HCT116 (cell line): ENCODE measurements around the gene CORT. TPM values are rescaled to one million over a fixed set of nuclear protein-coding genes. Genes with fewer than 3 reads are reported as not detected.
"Not testable (repeated sequence)": the region's sequence is repeated elsewhere in the genome, so short reads cannot be mapped to it uniquely, and the experiment has no call there.

Experiments used
- ATAC-seq: fragments of 200-7000 bp; cut with Tn5 transposase; 2 replicates; pipeline ENCODE4 v1.9.1; 2020; ENCODE audit warnings: mild to moderate bottlenecking, moderate library complexity
- BruUV-seq: library from RNA; stranded (reverse); fragments of 400-500 nt; replicated peaks from 2 replicates; lab custom pipeline; 2021; lab: Mats Ljungman, UMichigan
- CTCF ChIA-PET: fragments of 300-600 bp; sonication (Branson Sonifier 250); formaldehyde crosslinking; loops from one replicate; lab custom pipeline; 2021; ENCODE audit warnings: antibody characterized with exemption; lab: Charles Lee
- POLR2A ChIA-PET: fragments of 300-600, 350-600 bp; sonication (Branson Sonifier 250); formaldehyde crosslinking; loops from one replicate; lab custom pipeline; 2021; ENCODE audit warnings: antibody characterized with exemption; lab: Charles Lee
- RAD21 ChIA-PET, 2 experiments: fragments of 300-600 bp; sonication (Branson Sonifier 250); formaldehyde crosslinking; loops; one replicate each; lab custom pipeline; 2023; ENCODE audit warnings: low total read pairs in 2 of 2; ENCODE audit not compliant: uncharacterized antibody in 2 of 2, unreplicated experiment in 2 of 2, low non-redundant PET in 1 of 2; lab: Charles Lee
- DNase-seq: peaks from one replicate; pipeline ENCODE4 v3.0.0-alpha.2; 2010; ENCODE audit warnings: low read depth, low spot score
- H2AFZ ChIP-seq: fragments of 200-600 bp; shearing (Covaris generic), sonication (generic); 2 replicates; pipeline ENCODE4 v1.6.1; 2017; ENCODE audit warnings: low read depth, mixed run types, mixed read lengths, antibody characterized with exemption, low read length; ENCODE audit not compliant: poor library complexity, severe bottlenecking
- H3K27ac ChIP-seq: 2 replicates; pipeline ENCODE4 v1.5.1; 2012; ENCODE audit warnings: low read depth, low read length
- H3K27me3 ChIP-seq: fragments of 200-600 bp; sonication (generic); 2 replicates; pipeline ENCODE4 v1.6.1; 2016; ENCODE audit warnings: mixed run types, low read length, mixed read lengths; ENCODE audit not compliant: insufficient read depth
- H3K36me3 ChIP-seq, 2 experiments: fragments of 200-500 bp in 1 of 2; fragments of 200-600 bp in 1 of 2; sonication (Bioruptor generic) in 1 of 2; sonication (generic) in 1 of 2; 2 replicates each; pipeline versions ENCODE4 v1.5.1 to v1.6.1; 2014 to 2016; ENCODE audit warnings: low read length in 2 of 2, inconsistent platforms in 1 of 2, mixed read lengths in 1 of 2, mixed run types in 1 of 2; ENCODE audit not compliant: insufficient read depth in 2 of 2, control insufficient read depth in 1 of 2
- H3K4me1 ChIP-seq, 2 experiments: fragments of 200-600 bp in 1 of 2; sonication (generic) in 1 of 2; 2 replicates each; pipeline versions ENCODE4 v1.5.1 to v1.6.1; 2012 to 2017; ENCODE audit warnings: low read length in 2 of 2, inconsistent platforms in 1 of 2, mild to moderate bottlenecking in 1 of 2, mixed read lengths in 1 of 2, mixed run types in 1 of 2, moderate library complexity in 1 of 2; ENCODE audit not compliant: insufficient read depth in 2 of 2, control insufficient read depth in 1 of 2
- H3K4me2 ChIP-seq: fragments of 200-600 bp; sonication (generic); 2 replicates; pipeline ENCODE4 v1.6.1; 2017; ENCODE audit warnings: mixed run types, low read length, mixed read lengths
- H3K4me3 ChIP-seq, 2 experiments: fragments of 200-600 bp in 1 of 2; sonication (generic) in 1 of 2; replicated peaks in 1 of 2; 2 replicates each; pipeline ENCODE4 v1.5.1; 2011 to 2016; ENCODE audit warnings: low read length in 2 of 2, control low read depth in 1 of 2, low read depth in 1 of 2, mild to moderate bottlenecking in 1 of 2, mixed read lengths in 1 of 2, mixed run types in 1 of 2
- H3K79me2 ChIP-seq: fragments of 200-600 bp; sonication (generic); 2 replicates; pipeline ENCODE4 v1.6.1; 2017; ENCODE audit warnings: mild to moderate bottlenecking, mixed run types, low read length, moderate library complexity, mixed read lengths; ENCODE audit not compliant: insufficient read depth
- H3K9ac ChIP-seq: fragments of 200-600 bp; sonication (generic); 2 replicates; pipeline ENCODE4 v1.6.1; 2016; ENCODE audit warnings: low read length, mixed read lengths
- H3K9me2 ChIP-seq: fragments of 200-600 bp; sonication (generic), shearing (Covaris generic); 2 replicates; pipeline ENCODE4 v1.6.1; 2017; ENCODE audit warnings: mixed run types, mild to moderate bottlenecking, moderate library complexity; ENCODE audit not compliant: insufficient read depth
- H3K9me3 ChIP-seq, 2 experiments: fragments of 200-500 bp in 1 of 2; fragments of 200-600 bp in 1 of 2; sonication (Bioruptor generic) in 1 of 2; sonication (generic) in 1 of 2; 2 replicates each; pipeline ENCODE4 v1.6.1; 2014 to 2017; ENCODE audit warnings: low read length in 2 of 2, mixed read lengths in 2 of 2, inconsistent platforms in 1 of 2, low read depth in 1 of 2, mild to moderate bottlenecking in 1 of 2, mixed run types in 1 of 2, moderate library complexity in 1 of 2; ENCODE audit not compliant: control insufficient read depth in 1 of 2, insufficient read depth in 1 of 2
- H4K20me1 ChIP-seq: fragments of 200-600 bp; sonication (generic), shearing (Covaris generic); 2 replicates; pipeline ENCODE4 v1.6.1; 2017; ENCODE audit warnings: mixed run types, mild to moderate bottlenecking, moderate library complexity; ENCODE audit not compliant: insufficient read depth
- EGR1 ChIP-seq: IDR thresholded peaks from 2 replicates; pipeline ENCODE4 v1.6.1; 2012; ENCODE audit warnings: low read depth
- POLR2AphosphoS5 ChIP-seq: IDR thresholded peaks from 2 replicates; pipeline ENCODE4 v1.6.1; 2011; ENCODE audit warnings: mild to moderate bottlenecking, low read depth, low read length, moderate library complexity
- SIN3A ChIP-seq: IDR thresholded peaks from 2 replicates; pipeline ENCODE4 v1.6.1; 2012; ENCODE audit warnings: low read depth
- intact Hi-C: fragments of 100-400 bp; cut with micrococcal nuclease; formaldehyde crosslinking; loops from 2 replicates; pipeline ENCODE4 v1.10.0; 2022
- total RNA-seq: library from RNA; stranded (reverse); gene quantifications from one replicate; pipeline ENCODE4 v1.2.1, GENCODE V29; 2021; ENCODE audit not compliant: unreplicated experiment

Gene CORT
- total RNA-seq, 1 experiment from 2014 or later: 0.84 TPM

- no peaks in the 10 kb centered on the region for H3K9me2 ChIP-seq
- H4K20me1 ChIP-seq: no peaks in the 10 kb centered on the region
- no peak overlapping the region for H3K27ac ChIP-seq
- DNase-seq (no peak), ATAC-seq (no peak)
- no peaks in the 10 kb centered on the region for H3K27me3 ChIP-seq
- TSS peak; percentile 21 for BruUV-seq
- ChIA-PET POLR2A (interaction anchor here (1.2 kb wide), 1 partner anchor 27 kb away, joined by 7 read pairs; the partner anchor contains the start of gene CENPS), CTCF (interaction anchor here (0.7 kb wide), 1 partner anchor 27 kb away, joined by 3 read pairs; no protein-coding TSS in a partner anchor), RAD21 (interaction anchor here in 1 of 2 experiments (0.6 kb wide), 1 partner anchor 97 kb away, joined by 3 read pairs; no protein-coding TSS in a partner anchor)
- H3K4me1 ChIP-seq: peaks cover 9 to 10% of the 10 kb centered on the region in 2 experiments
- peaks cover 9 to 23% of the 10 kb centered on the region in 2 experiments for H3K36me3 ChIP-seq
- H3K79me2 ChIP-seq: no peaks in the 10 kb centered on the region
- H2AFZ ChIP-seq: no peak overlapping the region
- H3K9me3 ChIP-seq: peaks cover 0 to 4% of the 10 kb centered on the region in 2 experiments; a peak in 1 of 4 replicates
- no peak overlapping the region for H3K4me2 ChIP-seq
- H3K4me3 ChIP-seq: no peak overlapping the region
- no peak overlapping the region for H3K9ac ChIP-seq
- intact Hi-C loops: no loop called here
- TF ChIP-seq SIN3A (no peak), POLR2AphosphoS5 (peak; percentile 37; the same call in 1 of the 2 replicates), EGR1 (no peak)
These were observed 6.8 kb downstream of the CORT start for GRCh38 chr1:10456661-10457060.

GRCh38 chr1:10457462-10457861, 7.6 kb downstream of the CORT start:
- intact Hi-C loops, H3K27me3 ChIP-seq, H4K20me1 ChIP-seq, ATAC-seq, BruUV-seq, H2AFZ ChIP-seq, H3K4me3 ChIP-seq, H3K4me2 ChIP-seq, POLR2A ChIA-PET, H3K9me3 ChIP-seq, H3K27ac ChIP-seq, DNase-seq, H3K9me2 ChIP-seq, H3K79me2 ChIP-seq, H3K9ac ChIP-seq, CTCF ChIA-PET, H3K4me1 ChIP-seq, RAD21 ChIA-PET: not testable (repeated sequence)
- peaks cover 10 to 28% of the 10 kb centered on the region in 2 experiments for H3K36me3 ChIP-seq
